Thoracic aorta (tissue), 2 donors: Measurements from ENCODE around the gene CACNG3. TPM values are rescaled to one million over a fixed set of nuclear protein-coding genes. Genes with fewer than 3 reads are reported as not detected.

Experiments
- ATAC-seq: fragments of 150-250 bp; one replicate; pipeline ENCODE4 v1.8.0; 2017; ENCODE audit warnings: low read depth; ENCODE audit not compliant: insufficient number of reproducible peaks, low FRiP score
- DNase-seq: peaks from one replicate; pipeline ENCODE4 v3.0.0-alpha.2; 2020; ENCODE audit warnings: low spot score
- H3K27ac ChIP-seq, 2 donors: fragments of 200-600 bp; sonication (generic); 1 replicate in 1 of 2; 2 replicates in 1 of 2; pipeline ENCODE4 v1.5.1; 2016; ENCODE audit warnings: mild to moderate bottlenecking in 2 of 2, moderate library complexity in 2 of 2
- H3K27me3 ChIP-seq: fragments of 200-600 bp; sonication (generic); replicated peaks from 2 replicates; pipeline ENCODE4 v1.6.0; 2016; ENCODE audit warnings: mild to moderate bottlenecking; ENCODE audit not compliant: insufficient read depth
- H3K36me3 ChIP-seq: fragments of 200-600 bp; sonication (generic); one replicate; pipeline ENCODE4 v1.5.1; 2016
- H3K4me1 ChIP-seq, 2 donors: fragments of 200-600 bp; sonication (generic); 1 replicate in 1 of 2; 2 replicates in 1 of 2; pipeline versions ENCODE4 v1.5.1 to v1.6.0; 2016; ENCODE audit warnings: low read depth in 2 of 2, mild to moderate bottlenecking in 1 of 2; ENCODE audit not compliant: control insufficient read depth in 1 of 2
- H3K4me3 ChIP-seq: fragments of 200-600 bp; sonication (generic); 2 replicates; pipeline ENCODE4 v1.5.1; 2016; ENCODE audit warnings: mild to moderate bottlenecking
- H3K9me3 ChIP-seq: fragments of 200-600 bp; sonication (generic); 2 replicates; pipeline ENCODE4 v1.5.1; 2016
- total RNA-seq, 2 donors: library from RNA; depleted of rRNA; stranded (reverse); fragments of >200 nt; gene quantifications; one replicate each; pipeline versions ENCODE4 v1.1.0 to v1.2.3, GENCODE V29; 2016
- TF ChIP-seq, protein P1 (sequence below): fragments of 200-600 bp; sonication (generic); IDR thresholded peaks from one replicate; pipeline ENCODE4 v1.5.1; 2019; ENCODE audit warnings: antibody characterized with exemption

CACNG3 gene
- not detected for total RNA-seq

DNA sequence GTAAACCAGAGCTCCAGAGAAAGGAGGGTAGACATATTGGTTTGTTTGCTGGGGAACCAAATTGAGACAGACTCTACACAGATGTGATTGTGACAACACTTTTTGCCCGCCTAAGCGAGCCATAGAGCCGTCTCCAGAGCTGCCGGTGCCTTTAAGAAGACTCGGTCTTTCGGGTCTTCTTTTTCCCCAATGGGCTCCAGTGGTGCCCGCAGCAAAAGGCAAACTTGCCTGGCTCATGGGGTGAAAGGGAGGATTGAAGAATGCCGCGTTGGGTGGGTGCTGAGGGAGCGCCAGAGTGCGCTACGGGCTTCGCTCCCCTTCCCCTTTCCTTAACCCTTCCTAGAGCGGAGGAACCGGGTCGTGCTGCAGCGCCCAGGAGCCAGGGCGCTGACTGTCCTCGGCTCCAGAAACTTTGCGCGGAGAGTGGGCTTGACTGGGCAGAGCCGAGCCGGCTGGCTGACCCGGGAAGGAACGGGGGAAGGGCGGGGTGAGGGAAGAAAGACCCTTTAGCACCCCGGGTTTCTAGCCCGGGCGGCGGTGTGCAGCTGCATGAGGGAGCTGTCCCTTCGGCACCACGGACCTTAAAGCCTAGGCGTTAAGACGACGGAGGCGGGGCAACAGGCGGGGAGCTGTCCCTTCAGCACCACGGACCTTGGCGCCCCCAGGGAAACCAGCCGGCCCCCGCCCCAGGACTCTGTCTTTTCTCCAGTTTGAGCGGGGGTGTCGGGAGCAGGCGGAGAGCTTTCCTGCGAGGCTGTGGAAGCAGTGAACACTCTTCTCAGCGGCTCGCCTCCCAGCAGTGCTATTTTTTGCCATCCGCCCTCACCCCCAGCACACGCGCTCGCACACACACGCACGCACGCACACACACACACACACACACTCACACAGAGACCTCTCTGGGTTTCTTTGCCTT lies at the start of gene CACNG3:
CACNG3 (plus strand) TSS at position 880 of the 916 bp plus-strand sequence. CDS start 420 bp downstream, outside the sequence.
- no peak for DNase-seq
- Histone ChIP-seq H3K9me3 (no peaks in the 10 kb centered on the region), H3K4me1 (no peaks in the 10 kb centered on the region), H3K36me3 (no peaks in the 10 kb centered on the region), H3K27ac (no peak within 1 kb of the TSS), H3K27me3 (no peaks in the 10 kb centered on the region), H3K4me3 (no peak within 1 kb of the TSS)
- TF ChIP-seq, protein P1, sequence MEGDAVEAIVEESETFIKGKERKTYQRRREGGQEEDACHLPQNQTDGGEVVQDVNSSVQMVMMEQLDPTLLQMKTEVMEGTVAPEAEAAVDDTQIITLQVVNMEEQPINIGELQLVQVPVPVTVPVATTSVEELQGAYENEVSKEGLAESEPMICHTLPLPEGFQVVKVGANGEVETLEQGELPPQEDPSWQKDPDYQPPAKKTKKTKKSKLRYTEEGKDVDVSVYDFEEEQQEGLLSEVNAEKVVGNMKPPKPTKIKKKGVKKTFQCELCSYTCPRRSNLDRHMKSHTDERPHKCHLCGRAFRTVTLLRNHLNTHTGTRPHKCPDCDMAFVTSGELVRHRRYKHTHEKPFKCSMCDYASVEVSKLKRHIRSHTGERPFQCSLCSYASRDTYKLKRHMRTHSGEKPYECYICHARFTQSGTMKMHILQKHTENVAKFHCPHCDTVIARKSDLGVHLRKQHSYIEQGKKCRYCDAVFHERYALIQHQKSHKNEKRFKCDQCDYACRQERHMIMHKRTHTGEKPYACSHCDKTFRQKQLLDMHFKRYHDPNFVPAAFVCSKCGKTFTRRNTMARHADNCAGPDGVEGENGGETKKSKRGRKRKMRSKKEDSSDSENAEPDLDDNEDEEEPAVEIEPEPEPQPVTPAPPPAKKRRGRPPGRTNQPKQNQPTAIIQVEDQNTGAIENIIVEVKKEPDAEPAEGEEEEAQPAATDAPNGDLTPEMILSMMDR = no peak
- no peak for ATAC-seq

DNA sequence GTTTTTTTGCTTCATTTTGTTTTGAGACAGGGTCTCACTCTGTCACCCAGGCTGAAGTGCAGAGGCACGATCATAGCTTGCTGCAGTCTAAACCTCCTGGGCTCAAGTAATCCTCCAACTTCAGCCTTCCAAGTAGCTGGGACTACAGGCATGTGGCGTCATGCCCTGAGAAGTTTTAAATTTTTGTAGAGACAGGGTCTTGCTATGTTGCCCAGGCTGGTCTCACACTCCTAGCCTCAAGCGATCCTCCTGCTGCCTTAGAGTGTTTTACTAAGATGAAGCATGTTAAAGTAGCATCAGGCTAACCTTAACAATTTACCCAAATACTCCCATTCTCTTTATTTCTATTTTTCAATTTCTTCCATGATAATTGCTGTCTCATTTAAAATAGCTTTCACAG lies 49.2 kb upstream of the CACNG3 start:
- TF ChIP-seq, protein P1 = no peak
- DNase-seq (no peak), ATAC-seq (no peak)
- H3K36me3 ChIP-seq = no peaks in the 10 kb centered on the region
- H3K27me3 ChIP-seq = no peaks in the 10 kb centered on the region
- H3K4me1 ChIP-seq = no peaks in the 10 kb centered on the region
- H3K4me3 ChIP-seq = no peak overlapping the region
- no peaks in the 10 kb centered on the region for H3K9me3 ChIP-seq
- no peak overlapping the region for H3K27ac ChIP-seq

DNA sequence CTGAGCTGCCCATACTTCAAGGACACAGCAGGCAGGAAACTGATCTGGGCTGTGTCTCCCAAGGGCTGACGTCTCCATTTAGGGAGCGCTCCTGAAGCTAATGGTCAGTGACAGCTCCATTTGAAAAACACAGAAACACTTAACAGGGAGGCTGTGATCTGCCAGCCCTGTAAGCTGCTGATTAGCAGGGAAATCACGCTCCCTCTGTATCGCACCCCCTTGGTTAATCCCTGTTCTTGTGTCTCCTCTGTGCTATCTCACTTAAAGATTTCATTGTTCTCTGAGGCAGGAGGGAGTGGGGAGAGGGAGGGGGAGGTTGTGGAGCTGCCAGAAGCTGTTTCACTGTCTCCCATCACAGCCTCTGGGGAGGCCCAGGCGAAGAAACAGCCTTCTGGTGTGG lies 47.4 kb upstream of the CACNG3 start:
- Histone ChIP-seq H3K9me3 (no peaks in the 10 kb centered on the region), H3K4me3 (no peak overlapping the region), H3K4me1 (no peaks in the 10 kb centered on the region), H3K27me3 (no peaks in the 10 kb centered on the region), H3K27ac (no peak overlapping the region), H3K36me3 (no peaks in the 10 kb centered on the region)
- DNase-seq (no peak), ATAC-seq (no peak)
- TF ChIP-seq, protein P1 = no peak

DNA sequence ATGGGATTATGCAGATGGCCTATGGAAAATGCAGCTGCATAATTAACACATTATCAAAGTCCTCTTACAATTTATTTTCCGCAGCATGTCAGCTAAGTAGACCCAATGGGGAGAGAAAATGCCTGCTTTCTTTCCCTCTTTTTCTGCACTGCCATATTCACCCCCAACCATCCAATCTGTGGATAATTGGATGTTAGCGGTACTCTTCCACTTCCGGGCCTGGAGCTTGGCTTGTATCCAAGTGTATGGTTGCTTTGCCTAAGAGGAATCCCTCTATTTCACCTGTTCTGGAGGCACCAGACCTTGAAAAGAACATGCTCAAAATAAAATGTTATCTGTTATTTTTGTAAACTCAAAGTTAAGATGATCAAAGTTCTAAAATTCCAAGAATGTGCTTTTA lies 41.1 kb upstream of the CACNG3 start:
- Histone ChIP-seq H3K27me3 (no peaks in the 10 kb centered on the region), H3K4me1 (no peaks in the 10 kb centered on the region), H3K36me3 (no peaks in the 10 kb centered on the region), H3K4me3 (no peak overlapping the region), H3K27ac (no peak overlapping the region), H3K9me3 (no peaks in the 10 kb centered on the region)
- TF ChIP-seq, protein P1 = no peak
- DNase-seq (no peak), ATAC-seq (no peak)

DNA sequence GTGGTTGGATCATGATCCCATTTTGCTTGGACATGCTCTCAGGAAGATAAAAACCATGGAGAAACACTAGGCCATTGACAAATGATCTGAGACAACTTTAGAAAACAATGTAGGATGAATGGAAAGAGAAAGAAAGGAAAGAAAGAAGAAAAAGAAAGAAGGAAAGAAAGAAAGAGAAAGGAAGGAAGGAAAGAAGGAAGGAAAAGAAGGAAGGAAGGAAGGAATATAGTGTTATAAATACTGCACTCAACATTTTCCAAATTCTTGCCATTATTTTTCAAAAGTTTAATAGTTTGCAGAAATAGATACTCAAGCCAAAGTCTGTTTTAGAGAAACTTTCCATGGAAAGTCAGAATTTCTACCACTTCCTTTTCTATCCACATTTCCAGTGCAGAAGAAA lies 39.2 kb upstream of the CACNG3 start:
- Histone ChIP-seq H3K9me3 (no peaks in the 10 kb centered on the region), H3K27ac (no peak overlapping the region), H3K36me3 (no peaks in the 10 kb centered on the region), H3K4me3 (no peak overlapping the region), H3K27me3 (no peaks in the 10 kb centered on the region), H3K4me1 (no peaks in the 10 kb centered on the region)
- DNase-seq (no peak), ATAC-seq (no peak)
- TF ChIP-seq, protein P1 = no peak
